IMR-90 (cell line): ENCODE measurements around the gene NEMF. TPM values are rescaled to one million over a fixed set of nuclear protein-coding genes. Genes with fewer than 3 reads are reported as not detected.

ENCODE experiments used
- ATAC-seq: fragments of 200-7000 bp; cut with Tn5 transposase; 2 replicates; pipeline ENCODE4 v1.9.1; 2020; ENCODE audit warnings: low read depth, mild to moderate bottlenecking, moderate library complexity
- BruUV-seq: library from RNA; stranded (reverse); fragments of 400-500 nt; replicated peaks from 2 replicates; lab custom pipeline; 2021; lab: Mats Ljungman, UMichigan
- CTCF ChIA-PET: fragments of 300-600 bp; formaldehyde crosslinking; extraction: SDS; loops from one replicate; lab custom pipeline; 2021; ENCODE audit warnings: antibody characterized with exemption; lab: Yijun Ruan, JAX
- POLR2A ChIA-PET: fragments of 300-600 bp; sonication (Branson Sonifier 250); formaldehyde crosslinking; loops from one replicate; lab custom pipeline; 2022; ENCODE audit warnings: antibody characterized with exemption; ENCODE audit not compliant: unreplicated experiment; lab: Charles Lee
- DNase-seq: peaks from one replicate; pipeline ENCODE4 v3.0.0; 2013
- H2AFZ ChIP-seq: replicated peaks from 2 replicates; pipeline ENCODE3; 2013; ENCODE audit warnings: low read length, mild to moderate bottlenecking; ENCODE audit not compliant: poor library complexity
- H2AK5ac ChIP-seq: 2 replicates; pipeline ENCODE4 v1.6.1; 2013; ENCODE audit warnings: low read depth, low read length, inconsistent platforms
- H2AK9ac ChIP-seq: replicated peaks from 2 replicates; pipeline ENCODE3; 2013; ENCODE audit warnings: mild to moderate bottlenecking, low read depth, low read length, moderate library complexity; ENCODE audit not compliant: poor library complexity
- H2BK120ac ChIP-seq: 2 replicates; pipeline ENCODE4 v1.6.1; 2013; ENCODE audit warnings: low read depth, low read length, inconsistent platforms
- H2BK15ac ChIP-seq: 3 replicates; pipeline ENCODE4 v1.6.1; 2013; ENCODE audit warnings: low read depth, low read length, inconsistent platforms
- H2BK20ac ChIP-seq: 2 replicates; pipeline ENCODE4 v1.6.1; 2013; ENCODE audit warnings: low read depth, mild to moderate bottlenecking, inconsistent platforms, low read length, moderate library complexity
- H2BK5ac ChIP-seq: 2 replicates; pipeline ENCODE4 v1.6.1; 2013; ENCODE audit warnings: mild to moderate bottlenecking, low read depth, low read length, inconsistent platforms; ENCODE audit not compliant: poor library complexity, severe bottlenecking
- H3K14ac ChIP-seq: replicated peaks from 2 replicates; pipeline ENCODE4 v1.6.1; 2013; ENCODE audit warnings: low read depth, low read length, inconsistent platforms
- H3K18ac ChIP-seq: 2 replicates; pipeline ENCODE4 v1.6.1; 2013; ENCODE audit warnings: low read depth, low read length, control low read depth
- H3K23ac ChIP-seq: 2 replicates; pipeline ENCODE4 v1.6.1; 2013; ENCODE audit warnings: low read depth, low read length, inconsistent platforms
- H3K27ac ChIP-seq: 2 replicates; pipeline ENCODE4 v1.5.1; 2013; ENCODE audit warnings: mild to moderate bottlenecking, control low read depth, low read length; ENCODE audit not compliant: insufficient read depth
- H3K27me3 ChIP-seq: 2 replicates; pipeline ENCODE4 v1.6.1; 2013; ENCODE audit warnings: low read length; ENCODE audit not compliant: control insufficient read depth, insufficient read depth
- H3K36me3 ChIP-seq: 2 replicates; pipeline ENCODE4 v1.6.1; 2013; ENCODE audit warnings: low read length, mixed read lengths; ENCODE audit not compliant: control insufficient read depth, insufficient read depth
- H3K4ac ChIP-seq: 2 replicates; pipeline ENCODE4 v1.6.1; 2013; ENCODE audit warnings: low read depth, low read length, inconsistent platforms
- H3K4me1 ChIP-seq: 2 replicates; pipeline ENCODE4 v1.6.1; 2013; ENCODE audit warnings: low read length, mixed read lengths; ENCODE audit not compliant: control insufficient read depth, insufficient read depth
- H3K4me2 ChIP-seq: 2 replicates; pipeline ENCODE4 v1.6.1; 2013; ENCODE audit warnings: low read depth, mild to moderate bottlenecking, control low read depth, low read length, moderate library complexity
- H3K4me3 ChIP-seq: 2 replicates; pipeline ENCODE4 v1.5.1; 2013; ENCODE audit warnings: low read depth, mild to moderate bottlenecking, control low read depth, low read length, moderate library complexity; ENCODE audit not compliant: insufficient read depth
- H3K56ac ChIP-seq: 2 replicates; pipeline ENCODE4 v1.6.1; 2013; ENCODE audit warnings: low read length, inconsistent platforms; ENCODE audit not compliant: insufficient read depth; ENCODE audit errors: extremely low read depth
- H3K79me1 ChIP-seq, 2 experiments: 2 replicates each; pipeline ENCODE4 v1.6.1; 2013; ENCODE audit warnings: low read length in 2 of 2, inconsistent platforms in 1 of 2, low read depth in 1 of 2
- H3K9ac ChIP-seq: 2 replicates; pipeline ENCODE4 v1.6.1; 2013; ENCODE audit warnings: low read depth, low read length, control low read depth
- H3K9me1 ChIP-seq: 2 replicates; pipeline ENCODE4 v1.6.1; 2013; ENCODE audit warnings: low read length, inconsistent platforms; ENCODE audit not compliant: insufficient read depth
- H3K9me3 ChIP-seq: 2 replicates; pipeline ENCODE4 v1.6.1; 2013; ENCODE audit warnings: low read length; ENCODE audit not compliant: control insufficient read depth, insufficient read depth
- H4K20me1 ChIP-seq: 2 replicates; pipeline ENCODE4 v1.6.1; 2013; ENCODE audit warnings: low read length, inconsistent platforms; ENCODE audit not compliant: insufficient read depth
- H4K5ac ChIP-seq: 2 replicates; pipeline ENCODE4 v1.6.1; 2013; ENCODE audit warnings: mild to moderate bottlenecking, low read depth, low read length, control low read depth
- H4K8ac ChIP-seq, 2 experiments: 2 replicates each; pipeline ENCODE4 v1.6.1; 2013; ENCODE audit warnings: low read depth in 2 of 2, low read length in 2 of 2, control low read depth in 1 of 2, inconsistent platforms in 1 of 2
- H4K91ac ChIP-seq: 2 replicates; pipeline ENCODE4 v1.6.1; 2013; ENCODE audit warnings: low read depth, low read length, inconsistent platforms; ENCODE audit not compliant: insufficient read depth
- NFE2L2 ChIP-seq: fragments of 150-350 bp; IDR thresholded peaks from 2 replicates; pipeline ENCODE4 v1.6.1; 2016; ENCODE audit warnings: low read depth, mild to moderate bottlenecking, low read length
- POLR2A ChIP-seq: IDR thresholded peaks from 2 replicates; pipeline ENCODE4 v1.6.1; 2012; ENCODE audit warnings: mild to moderate bottlenecking, low read depth, low read length
- RAD21 ChIP-seq: IDR thresholded peaks from 2 replicates; pipeline ENCODE4 v1.6.1; 2012; ENCODE audit warnings: low read length, improper control_type of control experiment
- SMC3 ChIP-seq: fragments of 150-350 bp; IDR thresholded peaks from 2 replicates; pipeline ENCODE4 v1.6.1; 2016; ENCODE audit warnings: low read depth, mild to moderate bottlenecking, antibody characterized with exemption, low read length, moderate library complexity
- WGBS, 2 experiments: methylation state at CpG; one replicate each; pipeline versions ENCODE4 v1.1.5 to v1.1.7; 2013; ENCODE audit warnings: missing lambda C conversion rate in 2 of 2; ENCODE audit not compliant: insufficient read length in 1 of 2; ENCODE audit errors: extremely low coverage in 2 of 2; 5-methylcytosine and 5-hydroxymethylcytosine counted together
- dilution Hi-C: fragments of 300-500 bp; cut with HindIII; formaldehyde crosslinking; loops from one replicate; pipeline ENCODE4 v1.14.3; 2018; ENCODE audit warnings: low sequenced_read_pairs; ENCODE audit not compliant: unreplicated experiment
- in situ Hi-C: fragments of 300-500 bp; cut with MboI; formaldehyde crosslinking; loops from 3 replicates; pipeline ENCODE4 v1.14.3; 2019; ENCODE audit warnings: low sequenced_read_pairs, inconsistent platforms, mixed read lengths
- intact Hi-C: fragments of 100-400 bp; cut with micrococcal nuclease; formaldehyde crosslinking; loops from 2 replicates; pipeline ENCODE4 v1.10.0; 2022
- polyA plus RNA-seq, 3 experiments: library from polyadenylated mRNA; depleted of rRNA; stranded (reverse); fragments of >200 nt; gene quantifications; 2 replicates each; pipeline ENCODE4 v1.2.3, GENCODE V29; 2012; ENCODE audit warnings: low replicate concordance in 1 of 3
- total RNA-seq: library from RNA; depleted of rRNA; stranded (reverse); fragments of >200 nt; gene quantifications from 2 replicates; pipeline ENCODE4 v1.2.3, GENCODE V29; 2012
- TF ChIP-seq, protein P1 (sequence below): conservative IDR thresholded peaks from 2 replicates; pipeline ENCODE4 v1.5.1; 2012; ENCODE audit warnings: mild to moderate bottlenecking, low read depth, low read length, improper control_type of control experiment

Gene NEMF
- total and polyA plus RNA-seq, 2 of the 4 experiments (the other 2 are of a cell fraction): 19.5 to 30.5 TPM

DNA sequence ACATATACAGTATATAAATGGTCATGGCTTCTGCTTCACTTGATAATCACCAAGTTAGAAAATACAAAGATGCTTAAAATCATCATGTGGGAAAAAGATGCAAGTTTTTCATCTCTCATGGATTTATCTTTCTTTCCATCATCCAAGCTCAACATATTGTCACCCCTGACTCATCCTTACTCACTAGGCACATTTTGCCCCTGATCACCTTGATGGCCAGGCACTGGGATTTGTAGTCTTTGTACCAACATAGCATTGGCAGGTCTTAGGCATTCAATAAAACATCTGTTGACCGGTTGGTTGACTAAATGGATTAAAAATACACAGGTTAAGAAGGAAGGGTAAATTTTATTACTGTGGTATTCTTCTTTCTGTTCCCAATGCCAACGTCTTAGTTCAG lies 56.6 kb downstream of the NEMF start:
- no peaks in the 10 kb centered on the region for H3K9me3 ChIP-seq
- no peaks in the 10 kb centered on the region; a peak in 2 of 4 replicates for H3K79me1 ChIP-seq
- intact Hi-C loops: no loop called here
- in situ Hi-C loops: no loop called here
- BruUV-seq: no TSS peak
- H2AK5ac ChIP-seq: no peak overlapping the region
- H3K36me3 ChIP-seq: peaks cover 41% of the 10 kb centered on the region
- dilution Hi-C loops: no loop called here
- CTCF ChIA-PET: no interaction called here
- H2BK5ac ChIP-seq: no peak overlapping the region
- no peak overlapping the region for H3K18ac ChIP-seq
- no peaks in the 10 kb centered on the region for H4K20me1 ChIP-seq
- POLR2A ChIA-PET: no interaction called here
- H3K9ac ChIP-seq: no peak overlapping the region
- no peaks in the 10 kb centered on the region for H3K4me1 ChIP-seq
- H2BK20ac ChIP-seq: no peak overlapping the region
- no peak overlapping the region for H3K14ac ChIP-seq
- no peak overlapping the region for H2BK120ac ChIP-seq
- DNase-seq: no peak
- H3K4ac ChIP-seq: no peak overlapping the region
- H2AK9ac ChIP-seq: no peak overlapping the region
- ATAC-seq: no peak
- H2BK15ac ChIP-seq: no peak overlapping the region
- H3K23ac ChIP-seq: no peak overlapping the region
- no peak overlapping the region for H3K27ac ChIP-seq
- H3K27me3 ChIP-seq: no peaks in the 10 kb centered on the region
- H4K91ac ChIP-seq: no peak overlapping the region
- H4K5ac ChIP-seq: no peak overlapping the region
- H4K8ac ChIP-seq: no peak overlapping the region
- H3K9me1 ChIP-seq: no peaks in the 10 kb centered on the region
- TF ChIP-seq SMC3 (no peak), RAD21 (no peak), NFE2L2 (no peak), POLR2A (no peak)
- TF ChIP-seq, protein P1, sequence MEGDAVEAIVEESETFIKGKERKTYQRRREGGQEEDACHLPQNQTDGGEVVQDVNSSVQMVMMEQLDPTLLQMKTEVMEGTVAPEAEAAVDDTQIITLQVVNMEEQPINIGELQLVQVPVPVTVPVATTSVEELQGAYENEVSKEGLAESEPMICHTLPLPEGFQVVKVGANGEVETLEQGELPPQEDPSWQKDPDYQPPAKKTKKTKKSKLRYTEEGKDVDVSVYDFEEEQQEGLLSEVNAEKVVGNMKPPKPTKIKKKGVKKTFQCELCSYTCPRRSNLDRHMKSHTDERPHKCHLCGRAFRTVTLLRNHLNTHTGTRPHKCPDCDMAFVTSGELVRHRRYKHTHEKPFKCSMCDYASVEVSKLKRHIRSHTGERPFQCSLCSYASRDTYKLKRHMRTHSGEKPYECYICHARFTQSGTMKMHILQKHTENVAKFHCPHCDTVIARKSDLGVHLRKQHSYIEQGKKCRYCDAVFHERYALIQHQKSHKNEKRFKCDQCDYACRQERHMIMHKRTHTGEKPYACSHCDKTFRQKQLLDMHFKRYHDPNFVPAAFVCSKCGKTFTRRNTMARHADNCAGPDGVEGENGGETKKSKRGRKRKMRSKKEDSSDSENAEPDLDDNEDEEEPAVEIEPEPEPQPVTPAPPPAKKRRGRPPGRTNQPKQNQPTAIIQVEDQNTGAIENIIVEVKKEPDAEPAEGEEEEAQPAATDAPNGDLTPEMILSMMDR: no peak
- no peak overlapping the region for H3K4me2 ChIP-seq
- no peak overlapping the region for H3K56ac ChIP-seq
- WGBS, 2 experiments: no CpG with 5 or more reads among the region's 2 CpGs
- no peak overlapping the region for H2AFZ ChIP-seq
- no peak overlapping the region for H3K4me3 ChIP-seq
